ENCODE data around the gene ZNF207. TPM values are rescaled to one million over a fixed set of nuclear protein-coding genes. Genes with fewer than 3 reads are reported as not detected.
"Not testable (repeated sequence)": the region's sequence is repeated elsewhere in the genome, so short reads cannot be mapped to it uniquely, and the experiment has no call there.

The ZNF207 gene
- polyA plus RNA-seq, 4 donors = 170 to 300 (median 246) TPM

- no peak for DNase-seq (ENCODE audit: low read depth in 4 of 4, low spot score in 2 of 4)
Observed at GRCh38 chr17:32333187-32333586, 16.8 kb upstream of the ZNF207 start.

- no peak for DNase-seq (ENCODE audit: low read depth in 4 of 4, low spot score in 2 of 4)
Observed at GRCh38 chr17:32335046-32335445, 14.9 kb upstream of the ZNF207 start.

- no peak for DNase-seq (ENCODE audit: low read depth in 4 of 4, low spot score in 2 of 4)
Observed at GRCh38 chr17:32335687-32336086, 14.3 kb upstream of the ZNF207 start.

GRCh38 chr17:32341141-32341856 is 8.7 kb upstream of the ZNF207 start:
- no peak for DNase-seq (ENCODE audit: low read depth in 4 of 4, low spot score in 2 of 4)

GRCh38 chr17:32341857-32342602 is 7.9 kb upstream of the ZNF207 start, which contains the start of gene C17orf75:
Gene C17orf75, minus strand, starts transcription at chr17:32342173. Its CDS starts 34 bp downstream, at chr17:32342139.
- DNase-seq (ENCODE audit: low read depth in 4 of 4, low spot score in 2 of 4) = peak in 2 of 4 donors; percentile 61 to 65

GRCh38 chr17:32342603-32343325 is 7.2 kb upstream of the ZNF207 start:
- no peak for DNase-seq (ENCODE audit: low read depth in 4 of 4, low spot score in 2 of 4)

GRCh38 chr17:32345951-32346600 is 3.9 kb upstream of the ZNF207 start:
- DNase-seq (ENCODE audit: low read depth in 4 of 4, low spot score in 2 of 4) = no peak

GRCh38 chr17:32348483-32348800 is 1.5 kb upstream of the ZNF207 start:
- DNase-seq (ENCODE audit: low read depth in 4 of 4, low spot score in 2 of 4) = no peak

GRCh38 chr17:32349503-32349853 is 479 bp upstream of the ZNF207 start:
- no peak for DNase-seq (ENCODE audit: low read depth in 4 of 4, low spot score in 2 of 4)

GRCh38 chr17:32350666-32351418 is 885 bp downstream of the ZNF207 start:
- peak in 1 of 4 donors; percentile 44 for DNase-seq (ENCODE audit: low read depth in 4 of 4, low spot score in 2 of 4)

- DNase-seq (ENCODE audit: low read depth in 4 of 4, low spot score in 2 of 4) = not testable (repeated sequence)
Observed at GRCh38 chr17:32352734-32353133, 2.8 kb downstream of the ZNF207 start.

- DNase-seq (ENCODE audit: low read depth in 4 of 4, low spot score in 2 of 4) = no peak
Observed at GRCh38 chr17:32355649-32356377, 5.9 kb downstream of the ZNF207 start.

GRCh38 chr17:32356378-32356743 is 6.4 kb downstream of the ZNF207 start:
- no peak for DNase-seq (ENCODE audit: low read depth in 4 of 4, low spot score in 2 of 4)

- no peak for DNase-seq (ENCODE audit: low read depth in 4 of 4, low spot score in 2 of 4)
Observed at GRCh38 chr17:32356750-32357149, 6.8 kb downstream of the ZNF207 start.

- DNase-seq (ENCODE audit: low read depth in 4 of 4, low spot score in 2 of 4) = no peak
Observed at GRCh38 chr17:32357615-32358014, 7.7 kb downstream of the ZNF207 start.

GRCh38 chr17:32361270-32361669 is 11.3 kb downstream of the ZNF207 start:
- no peak for DNase-seq (ENCODE audit: low read depth in 4 of 4, low spot score in 2 of 4)

GRCh38 chr17:32370426-32370825 is 20.5 kb downstream of the ZNF207 start:
- DNase-seq (ENCODE audit: low read depth in 4 of 4, low spot score in 2 of 4) = no peak

GRCh38 chr17:32382526-32383223 is 32.7 kb downstream of the ZNF207 start:
- DNase-seq (ENCODE audit: low read depth in 4 of 4, low spot score in 2 of 4) = no peak

- DNase-seq (ENCODE audit: low read depth in 4 of 4, low spot score in 2 of 4) = no peak
Observed at GRCh38 chr17:32383926-32384434, 34.0 kb downstream of the ZNF207 start.
